MM.1S (cell line): ENCODE data around the gene KRT4.
"Not testable (repeated sequence)": the region's sequence is repeated elsewhere in the genome, so short reads cannot be mapped to it uniquely, and the experiment has no call there.

Source experiments
- DNase-seq: peaks from one replicate; pipeline ENCODE4 v3.0.0-alpha.2; 2015
- H2AFZ ChIP-seq: fragments of 300-600 bp; sonication (generic); 2 replicates; pipeline ENCODE4 v1.6.0; 2016; ENCODE audit warnings: antibody characterized with exemption, low read length
- H3F3A ChIP-seq: fragments of 300-600 bp; sonication (generic); 2 replicates; pipeline ENCODE4 v1.6.1; 2016; ENCODE audit warnings: mild to moderate bottlenecking, antibody characterized with exemption, low read length, moderate library complexity, mixed read lengths; ENCODE audit not compliant: insufficient read depth
- H3K27ac ChIP-seq: fragments of 300-600 bp; sonication (generic); 2 replicates; pipeline ENCODE4 v1.5.1; 2016; ENCODE audit warnings: mild to moderate bottlenecking, low read length
- H3K27me3 ChIP-seq: fragments of 300-600 bp; sonication (generic); replicated peaks from 2 replicates; pipeline ENCODE4 v1.6.0; 2016; ENCODE audit warnings: low read length; ENCODE audit not compliant: insufficient read depth
- H3K36me3 ChIP-seq: fragments of 300-600 bp; sonication (generic); replicated peaks from 2 replicates; pipeline ENCODE4 v1.6.1; 2016; ENCODE audit warnings: mild to moderate bottlenecking, low read length, mixed read lengths; ENCODE audit not compliant: insufficient read depth
- H3K4me1 ChIP-seq: fragments of 300-600 bp; sonication (generic); 2 replicates; pipeline ENCODE4 v1.6.1; 2016; ENCODE audit warnings: low read length, mixed read lengths
- H3K4me2 ChIP-seq: fragments of 300-600 bp; sonication (generic); 2 replicates; pipeline ENCODE4 v1.6.0; 2016; ENCODE audit warnings: low read depth, low read length
- H3K4me3 ChIP-seq: fragments of 300-600 bp; sonication (generic); 2 replicates; pipeline ENCODE4 v1.5.1; 2016; ENCODE audit warnings: low read length, mixed read lengths
- H3K79me2 ChIP-seq: fragments of 300-600 bp; sonication (generic); 2 replicates; pipeline ENCODE4 v1.6.1; 2016; ENCODE audit warnings: mixed run types, low read length, mixed read lengths
- H3K9ac ChIP-seq: fragments of 300-600 bp; sonication (generic); 2 replicates; pipeline ENCODE4 v1.6.1; 2016; ENCODE audit warnings: low read length, mixed read lengths
- H3K9me2 ChIP-seq: fragments of 300-600 bp; sonication (generic); replicated peaks from 2 replicates; pipeline ENCODE4 v1.6.1; 2016; ENCODE audit warnings: mild to moderate bottlenecking, low read length, mixed read lengths; ENCODE audit not compliant: insufficient read depth
- H3K9me3 ChIP-seq: fragments of 300-600 bp; sonication (generic); replicated peaks from 2 replicates; pipeline ENCODE4 v1.6.1; 2016; ENCODE audit warnings: mild to moderate bottlenecking, low read length, mixed read lengths; ENCODE audit not compliant: insufficient read depth
- H4K20me1 ChIP-seq: fragments of 300-600 bp; sonication (generic); 2 replicates; pipeline ENCODE4 v1.6.1; 2016; ENCODE audit warnings: mild to moderate bottlenecking, low read length, moderate library complexity, mixed read lengths; ENCODE audit not compliant: insufficient read depth
- CTCF ChIP-seq: fragments of 300-600 bp; sonication (generic); IDR thresholded peaks from 2 replicates; pipeline ENCODE4 v1.5.1; 2016; ENCODE audit warnings: antibody characterized with exemption, low read length, mixed read lengths
- EZH2 ChIP-seq: fragments of 300-600 bp; sonication (generic); optimal IDR thresholded peaks from 2 replicates; pipeline ENCODE3; 2017; ENCODE audit warnings: low read depth, mild to moderate bottlenecking, antibody characterized with exemption, low read length, mixed read lengths
- EZH2phosphoT487 ChIP-seq: fragments of 300-600 bp; sonication (generic); IDR thresholded peaks from 2 replicates; pipeline ENCODE4 v1.6.1; 2018; ENCODE audit warnings: antibody characterized with exemption, low read length

Gene KRT4

GRCh38 chr12:52796429-52796794 lies 17.5 kb downstream of the KRT4 start:
- DNase-seq, result no peak
- Histone ChIP-seq H3K79me2 (no peaks in the 10 kb centered on the region), H3K27me3 (peaks cover 63% of the 10 kb centered on the region), H3F3A (no peaks in the 10 kb centered on the region), H4K20me1 (no peaks in the 10 kb centered on the region), H3K4me1 (no peaks in the 10 kb centered on the region), H3K9me3 (no peaks in the 10 kb centered on the region), H3K4me3 (no peak overlapping the region), H3K9me2 (no peaks in the 10 kb centered on the region), H3K27ac (no peak overlapping the region), H3K9ac (no peak overlapping the region), H2AFZ (no peak overlapping the region), H3K4me2 (no peak overlapping the region), H3K36me3 (no peaks in the 10 kb centered on the region)
- TF ChIP-seq EZH2 (no peak), EZH2phosphoT487 (no peak), CTCF (no peak)

- Histone ChIP-seq H3K27ac (no peak within 1 kb of the TSS), H2AFZ (no peak within 1 kb of the TSS)
These were observed 18.1 kb downstream of the KRT4 start, which contains the start of gene KRT3 for GRCh38 chr12:52795694-52796428. Gene KRT3, minus strand, starts transcription at chr12:52796117. Its CDS starts 75 bp downstream, at chr12:52796042.

GRCh38 chr12:52795332-52795674 lies 18.6 kb downstream of the KRT4 start:
- H3K9ac ChIP-seq, H4K20me1 ChIP-seq, H3K79me2 ChIP-seq, DNase-seq, H3K36me3 ChIP-seq, H3K27ac ChIP-seq, H3F3A ChIP-seq, H3K9me3 ChIP-seq, H3K4me3 ChIP-seq, H3K9me2 ChIP-seq, H3K4me2 ChIP-seq, H3K4me1 ChIP-seq, H2AFZ ChIP-seq: not testable (repeated sequence)
- H3K27me3 ChIP-seq, result peaks cover 74% of the 10 kb centered on the region

More at GRCh38 chr12:52795694-52796428, 18.1 kb downstream of the KRT4 start, which contains the start of gene KRT3:
- no peak within 1 kb of the TSS for H3K4me2 ChIP-seq
- peaks cover 68% of the 10 kb centered on the region for H3K27me3 ChIP-seq
- no peaks in the 10 kb centered on the region for H3K4me1 ChIP-seq
- H3K79me2 ChIP-seq, result no peaks in the 10 kb centered on the region
- no peak within 1 kb of the TSS for H3K9ac ChIP-seq
- TF ChIP-seq CTCF (no peak), EZH2 (no peak), EZH2phosphoT487 (no peak)
- no peaks in the 10 kb centered on the region for H3K36me3 ChIP-seq
- no peaks in the 10 kb centered on the region for H3F3A ChIP-seq
- no peaks in the 10 kb centered on the region for H3K9me3 ChIP-seq
- no peaks in the 10 kb centered on the region for H3K9me2 ChIP-seq
- H4K20me1 ChIP-seq, result no peaks in the 10 kb centered on the region
- no peak for DNase-seq
- H3K4me3 ChIP-seq, result no peak within 1 kb of the TSS
